ENCODE data around the gene FAR1.

The FAR1 gene

GRCh38 chr11:13778345-13778744, 109.9 kb downstream of the FAR1 start:
- no peak for DNase-seq

DNA sequence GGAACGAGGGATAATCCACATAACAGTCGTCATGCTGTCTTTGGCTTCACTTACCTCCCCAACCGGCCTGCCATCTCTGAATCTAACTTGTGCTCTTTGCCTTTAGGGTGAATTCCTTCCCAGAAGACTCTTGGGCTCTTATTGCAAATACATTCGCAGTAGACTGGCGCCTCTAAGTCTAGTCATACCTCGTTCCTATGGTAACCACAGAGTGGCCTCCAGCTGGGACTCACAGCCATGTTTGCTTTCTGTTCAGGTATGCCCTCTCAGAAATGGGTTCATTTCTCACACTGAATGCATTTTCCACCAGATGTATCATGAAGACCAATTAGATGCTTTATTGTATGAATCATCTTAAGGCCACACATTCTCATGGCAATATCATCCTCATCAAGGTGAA, 112.7 kb downstream of the FAR1 start:
- DNase-seq, result no peak

Measured in fibroblast of skin of right biceps (primary cell).